Parathyroid adenoma (tissue), 2 donors: Measurements from ENCODE around the gene EEF1AKMT2.

ENCODE experiments used
- H2AFZ ChIP-seq: fragments of 300-600 bp; sonication (generic); one replicate; pipeline ENCODE4 v1.7.0; 2017; ENCODE audit warnings: antibody characterized with exemption, mild to moderate bottlenecking
- H3K27ac ChIP-seq: fragments of 300-600 bp; sonication (generic); one replicate; pipeline ENCODE4 v1.7.0; 2017
- H3K27me3 ChIP-seq: fragments of 300-600 bp; sonication (generic); one replicate; pipeline ENCODE4 v1.7.0; 2017; ENCODE audit warnings: low read length; ENCODE audit not compliant: control insufficient read depth, insufficient read depth
- H3K36me3 ChIP-seq: fragments of 300-600 bp; sonication (generic); one replicate; pipeline ENCODE4 v1.7.0; 2017; ENCODE audit warnings: low read length; ENCODE audit not compliant: control insufficient read depth, insufficient read depth
- H3K4me1 ChIP-seq: fragments of 300-600 bp; sonication (generic); one replicate; pipeline ENCODE4 v1.7.0; 2017; ENCODE audit warnings: control low read depth
- H3K4me2 ChIP-seq: fragments of 300-600 bp; sonication (generic); one replicate; pipeline ENCODE4 v1.7.0; 2017; ENCODE audit warnings: low read length
- H3K4me3 ChIP-seq: fragments of 300-600 bp; sonication (generic); one replicate; pipeline ENCODE4 v1.7.0; 2017; ENCODE audit warnings: low read depth, low read length
- H3K79me2 ChIP-seq: fragments of 300-600 bp; sonication (generic); one replicate; pipeline ENCODE4 v1.7.0; 2017; ENCODE audit warnings: control low read depth
- H3K9ac ChIP-seq: fragments of 300-600 bp; sonication (generic); one replicate; pipeline ENCODE4 v1.7.0; 2017; ENCODE audit warnings: mild to moderate bottlenecking
- H3K9me3 ChIP-seq: fragments of 300-600 bp; sonication (generic); one replicate; pipeline ENCODE4 v1.7.0; 2017; ENCODE audit warnings: low read length; ENCODE audit not compliant: control insufficient read depth
- CTCF ChIP-seq: fragments of 300-600 bp; sonication (generic); IDR thresholded peaks from one replicate; pipeline ENCODE4 v1.7.0; 2017; ENCODE audit warnings: antibody characterized with exemption, mild to moderate bottlenecking
- donor health status: primary hyperparathyroidism.

Gene EEF1AKMT2

DNA sequence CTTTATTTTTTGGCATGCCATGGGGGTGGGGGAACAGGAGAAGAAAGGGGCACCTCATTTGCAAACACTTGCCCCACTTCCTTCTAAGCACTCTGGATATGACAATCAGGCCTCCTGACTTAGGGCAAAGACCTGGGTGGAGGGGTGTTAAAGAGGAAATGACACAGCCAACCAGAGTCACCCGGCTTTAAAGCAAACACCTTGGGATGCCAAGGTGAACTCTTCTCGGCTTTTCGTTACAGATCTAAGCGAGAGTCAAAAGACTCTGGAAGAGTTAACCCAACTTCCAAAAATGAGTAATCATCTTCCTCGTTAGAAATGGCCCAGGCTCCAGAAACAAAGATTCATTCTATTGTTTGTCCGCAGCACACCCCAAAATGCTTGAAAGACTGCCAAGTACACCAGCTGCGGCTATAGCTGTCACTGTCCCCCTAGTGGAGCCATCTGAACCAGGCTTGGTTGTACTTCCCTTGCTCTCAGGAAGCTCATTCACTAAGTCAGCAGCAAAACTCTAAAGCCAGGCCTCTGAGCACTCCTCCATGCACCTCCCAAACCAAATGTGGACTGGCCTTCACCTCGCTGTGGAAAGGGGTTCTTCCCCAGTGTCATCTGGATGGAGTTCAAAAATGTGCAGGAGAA, 72.4 kb downstream of the EEF1AKMT2 start:
- Histone ChIP-seq H3K27me3 (no peaks in the 10 kb centered on the region), H3K4me1 (peaks cover 65% of the 10 kb centered on the region), H3K4me3 (no peak overlapping the region), H3K4me2 (no peak overlapping the region), H2AFZ (no peak overlapping the region), H3K79me2 (peaks cover 75% of the 10 kb centered on the region), H3K9me3 (no peaks in the 10 kb centered on the region), H3K36me3 (no peaks in the 10 kb centered on the region), H3K27ac (peak overlapping the region; percentile 65), H3K9ac (no peak overlapping the region)
- peak; percentile 35 for TF ChIP-seq CTCF

DNA sequence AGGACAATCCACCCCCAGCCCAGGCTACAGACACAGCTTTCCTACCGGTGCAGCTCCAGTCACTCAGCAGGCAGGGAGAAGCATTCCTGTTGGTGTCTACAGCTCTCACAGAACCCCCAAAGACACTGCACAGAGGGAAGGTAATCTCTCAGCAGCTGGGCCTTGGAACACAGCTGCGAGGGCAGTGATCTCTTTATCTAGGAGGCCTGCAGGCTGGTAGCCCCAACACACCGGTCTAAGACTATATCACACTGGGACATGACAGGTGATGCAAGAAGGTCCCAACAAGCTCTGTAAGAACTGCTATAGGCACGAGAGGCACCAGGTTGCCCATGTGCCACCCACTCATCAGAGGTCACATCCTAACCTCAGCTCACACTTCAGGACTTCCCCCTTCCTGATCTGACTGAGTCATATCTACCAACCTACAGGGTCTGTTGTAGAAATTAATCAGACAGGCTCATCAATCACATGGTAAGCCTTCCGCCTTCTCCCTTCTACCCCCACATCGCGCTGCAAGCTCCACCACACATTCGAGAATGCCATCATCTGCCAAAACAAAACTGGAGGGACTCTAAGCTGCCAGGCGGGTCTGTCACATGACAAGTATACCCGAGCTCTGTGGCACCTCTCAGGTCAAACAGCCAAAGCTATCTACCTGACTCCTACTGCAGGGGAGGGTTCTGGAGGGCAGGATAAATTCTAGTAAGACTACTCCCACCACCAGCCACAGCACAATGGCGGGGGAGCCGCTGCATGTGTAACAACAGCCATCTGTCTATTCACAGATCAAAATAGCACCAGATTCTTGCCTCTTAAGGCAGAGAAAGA, 73.6 kb downstream of the EEF1AKMT2 start:
- Histone ChIP-seq H2AFZ (no peak overlapping the region), H3K79me2 (peaks cover 79% of the 10 kb centered on the region), H3K4me2 (peak overlapping the region; percentile 1), H3K9ac (no peak overlapping the region), H3K9me3 (no peaks in the 10 kb centered on the region), H3K4me1 (peaks cover 53% of the 10 kb centered on the region), H3K36me3 (no peaks in the 10 kb centered on the region), H3K4me3 (no peak overlapping the region), H3K27ac (peak overlapping the region; percentile 65), H3K27me3 (no peaks in the 10 kb centered on the region)
- TF ChIP-seq CTCF = no peak

DNA sequence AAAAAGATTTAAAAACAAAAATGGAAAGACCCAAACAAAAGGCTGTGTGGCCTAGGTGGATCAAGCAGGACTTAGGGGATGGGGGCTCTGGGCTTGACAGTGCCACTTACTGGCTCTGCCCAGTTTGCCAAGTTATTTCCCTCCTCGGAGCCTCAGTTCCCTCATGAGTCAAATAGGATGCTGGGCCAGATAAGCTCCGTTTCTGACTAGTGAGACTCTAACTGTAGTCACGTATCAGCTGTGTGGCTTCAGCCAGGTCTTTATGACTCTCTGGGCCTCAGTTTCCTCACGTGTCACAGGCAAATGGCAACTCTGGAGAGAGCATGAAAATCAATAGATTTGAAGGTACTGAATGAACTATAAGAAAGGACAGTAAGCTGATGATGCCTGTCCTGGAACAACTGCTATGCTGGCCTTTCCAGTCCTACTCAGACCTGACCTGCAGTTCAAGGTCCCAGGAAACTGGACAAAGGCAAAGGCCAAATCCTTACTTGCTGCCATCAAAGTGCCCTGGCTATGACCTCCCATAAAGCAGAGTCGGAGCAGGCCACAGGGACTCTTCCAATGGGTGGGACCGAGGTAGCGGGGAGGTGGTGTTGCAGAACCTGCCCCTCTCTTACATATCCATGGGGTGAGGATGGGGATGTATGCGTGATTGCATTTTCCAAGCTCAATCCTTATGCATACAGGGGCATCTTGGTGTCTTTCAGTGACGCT, 74.5 kb downstream of the EEF1AKMT2 start:
- H3K4me1 ChIP-seq = peaks cover 49% of the 10 kb centered on the region

DNA sequence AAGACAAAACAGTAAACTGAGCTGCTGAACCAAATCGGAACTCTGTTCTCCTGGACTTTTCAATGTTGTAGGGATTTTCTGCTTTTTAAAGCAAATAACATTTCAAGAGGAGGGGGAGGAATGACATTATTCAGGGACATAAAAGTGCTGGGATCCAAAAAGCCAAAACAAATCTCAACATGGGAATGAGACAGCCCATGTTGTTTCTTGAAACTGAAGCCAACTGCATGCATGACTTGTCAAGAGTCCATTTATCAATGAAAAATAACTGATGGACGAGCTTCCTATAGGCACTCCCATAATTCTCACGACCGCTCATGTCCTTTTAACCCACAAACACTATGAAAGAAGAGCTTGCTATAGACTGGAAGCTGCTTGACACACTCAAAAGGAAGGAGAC, 75.3 kb downstream of the EEF1AKMT2 start:
- Histone ChIP-seq H3K36me3 (no peaks in the 10 kb centered on the region), H3K4me1 (peaks cover 46% of the 10 kb centered on the region), H3K27ac (peak overlapping the region; percentile 47), H3K9me3 (no peaks in the 10 kb centered on the region), H2AFZ (no peak overlapping the region), H3K9ac (no peak overlapping the region), H3K27me3 (no peaks in the 10 kb centered on the region), H3K4me2 (no peak overlapping the region), H3K79me2 (peaks cover 83% of the 10 kb centered on the region), H3K4me3 (no peak overlapping the region)
- TF ChIP-seq CTCF = no peak

More for the DNA sequence above, 74.5 kb downstream of the EEF1AKMT2 start:
- no peak overlapping the region for H3K4me3 ChIP-seq
- no peaks in the 10 kb centered on the region for H3K9me3 ChIP-seq
- no peaks in the 10 kb centered on the region for H3K27me3 ChIP-seq
- peak overlapping the region; percentile 47 for H3K27ac ChIP-seq
- H2AFZ ChIP-seq = no peak overlapping the region
- H3K4me2 ChIP-seq = no peak overlapping the region
- no peaks in the 10 kb centered on the region for H3K36me3 ChIP-seq
- H3K79me2 ChIP-seq = peaks cover 83% of the 10 kb centered on the region
- no peak overlapping the region for H3K9ac ChIP-seq
- TF ChIP-seq CTCF = no peak
